Activated naive CD4-positive, alpha-beta T cell treated with anti-CD3 and anti-CD28 coated beads, Interleukin-2, amount 10 ng/mL, durations not matched to agents 7 days and 5 days (primary cell): ENCODE results near the gene MYO7B.

Source experiments
- CTCF ChIA-PET: fragments of 350-600 bp; sonication (Branson Sonifier 250); formaldehyde crosslinking; loops from one replicate; lab custom pipeline; 2021; ENCODE audit warnings: antibody characterized with exemption; lab: Charles Lee
- DNase-seq: peaks from one replicate; pipeline ENCODE4 v3.0.0-alpha.2; 2020
- H3K27ac Mint-ChIP-seq: one replicate; pipeline ENCODE4 v1.8.0; 2021; ENCODE audit warnings: mild to moderate bottlenecking, moderate library complexity, mixed read lengths
- H3K27me3 Mint-ChIP-seq: one replicate; pipeline ENCODE4 v1.8.0; 2021; ENCODE audit warnings: mild to moderate bottlenecking, mixed read lengths
- H3K36me3 Mint-ChIP-seq: one replicate; pipeline ENCODE4 v1.8.0; 2021; ENCODE audit warnings: mixed read lengths
- H3K4me1 Mint-ChIP-seq: one replicate; pipeline ENCODE4 v1.8.0; 2021; ENCODE audit warnings: mixed read lengths
- H3K4me3 Mint-ChIP-seq: one replicate; pipeline ENCODE4 v1.8.0; 2021; ENCODE audit warnings: mild to moderate bottlenecking, moderate library complexity, mixed read lengths
- H3K9me3 Mint-ChIP-seq: one replicate; pipeline ENCODE4 v1.8.0; 2021; ENCODE audit warnings: mixed read lengths

Gene MYO7B

GRCh38 chr2:127655209-127656073, 120.0 kb downstream of the MYO7B start:
- CTCF ChIA-PET, result no interaction called here

DNA sequence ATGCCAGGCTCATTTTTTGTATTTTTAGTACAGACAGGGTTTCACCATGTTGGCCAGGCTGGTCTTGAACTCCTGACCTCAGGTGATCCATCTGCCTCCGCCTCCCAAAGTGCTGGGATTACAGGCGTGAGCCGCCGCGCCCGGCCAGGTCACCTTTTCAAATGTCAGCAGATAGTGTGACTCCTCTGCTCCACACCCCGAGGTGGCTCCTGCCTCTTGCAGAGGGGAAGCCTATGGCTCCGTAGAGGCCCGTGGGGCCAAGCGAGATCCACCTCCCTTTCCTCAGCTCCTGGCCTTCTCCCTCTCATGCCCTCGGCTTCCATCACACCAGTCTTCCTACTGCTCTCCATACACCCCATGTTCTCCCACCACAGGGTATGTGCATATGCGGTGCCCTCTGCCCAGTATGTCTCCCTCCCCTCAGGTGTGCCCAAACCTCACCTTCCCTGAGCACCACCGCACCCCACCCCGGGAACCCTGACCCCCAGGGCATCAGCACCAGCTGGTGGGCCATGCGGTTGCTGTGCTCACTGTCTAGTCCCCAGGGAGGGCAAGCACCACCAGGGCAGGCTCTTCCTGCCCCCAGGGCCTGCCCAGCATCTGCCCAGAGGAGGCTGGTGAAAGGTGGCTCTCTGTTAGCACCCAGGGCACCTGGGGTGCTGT, 121.2 kb downstream of the MYO7B start:
- peaks cover 61% of the 10 kb centered on the region for H3K27me3 Mint-ChIP-seq
- H3K27ac Mint-ChIP-seq, result no peak overlapping the region
- H3K4me3 Mint-ChIP-seq, result no peak overlapping the region
- H3K36me3 Mint-ChIP-seq, result no peaks in the 10 kb centered on the region
- CTCF ChIA-PET, result no interaction called here
- H3K4me1 Mint-ChIP-seq, result peaks cover 2% of the 10 kb centered on the region
- no peak for DNase-seq
- H3K9me3 Mint-ChIP-seq, result no peaks in the 10 kb centered on the region

More at GRCh38 chr2:127655209-127656073, 120.0 kb downstream of the MYO7B start:
- no peaks in the 10 kb centered on the region for H3K36me3 Mint-ChIP-seq
- no peak overlapping the region for H3K27ac Mint-ChIP-seq
- H3K9me3 Mint-ChIP-seq, result no peaks in the 10 kb centered on the region
- peaks cover 2% of the 10 kb centered on the region for H3K4me1 Mint-ChIP-seq
- DNase-seq, result no peak
- H3K27me3 Mint-ChIP-seq, result peaks cover 54% of the 10 kb centered on the region
- no peak overlapping the region for H3K4me3 Mint-ChIP-seq

DNA sequence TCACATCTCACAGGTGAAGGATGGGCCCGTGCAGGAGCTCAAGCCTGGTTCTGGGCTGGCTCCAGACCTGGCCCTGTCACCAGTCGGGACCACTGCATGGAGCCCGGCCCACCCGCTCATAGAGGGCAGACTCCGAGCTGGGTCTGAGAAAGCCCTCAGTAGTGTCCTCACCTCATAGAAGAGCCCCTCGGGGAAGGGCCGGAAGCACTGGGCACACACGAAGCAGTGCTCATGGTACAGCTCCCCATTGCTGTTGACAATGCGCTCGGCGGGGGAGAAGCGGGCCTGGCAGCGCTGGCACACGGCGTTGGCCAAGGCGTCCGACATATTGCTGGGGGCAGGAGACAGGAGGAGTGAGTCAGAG, 121.7 kb downstream of the MYO7B start:
- CTCF ChIA-PET, result no interaction called here
- H3K27me3 Mint-ChIP-seq, result peaks cover 63% of the 10 kb centered on the region
- no peak for DNase-seq

DNA sequence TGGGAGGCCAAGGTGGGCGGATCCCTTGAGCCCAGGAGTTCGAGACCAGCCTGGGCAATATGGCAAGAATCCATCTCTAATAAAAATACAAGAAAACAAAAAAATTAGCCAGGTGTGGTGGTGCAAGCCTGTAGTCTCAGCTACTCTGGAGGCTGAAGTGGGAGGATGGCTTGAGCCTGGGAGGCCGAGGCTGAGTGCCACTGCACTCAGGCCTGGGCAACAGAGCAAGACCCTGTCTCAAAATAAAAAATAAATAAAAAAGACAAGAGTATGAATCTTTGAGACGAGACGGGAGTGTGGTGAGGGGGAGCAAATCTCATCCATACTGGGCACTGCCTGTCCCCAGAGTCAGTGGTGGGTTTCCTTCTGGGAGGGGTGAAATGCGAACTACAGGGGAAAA, 122.7 kb downstream of the MYO7B start:
- CTCF ChIA-PET, result interaction anchor here (0.5 to 1.0 kb wide), 2 partner anchors 8 to 511 kb away, joined by 3 to 4 read pairs; no protein-coding TSS in a partner anchor
- no peak for DNase-seq
- Mint-ChIP-seq H3K9me3 (no peaks in the 10 kb centered on the region), H3K36me3 (no peaks in the 10 kb centered on the region), H3K4me3 (no peak overlapping the region), H3K27me3 (peaks cover 64% of the 10 kb centered on the region), H3K27ac (no peak overlapping the region), H3K4me1 (peaks cover 2% of the 10 kb centered on the region)

More for the DNA sequence above, 121.7 kb downstream of the MYO7B start:
- Mint-ChIP-seq H3K27ac (no peak overlapping the region), H3K4me1 (peaks cover 2% of the 10 kb centered on the region), H3K9me3 (no peaks in the 10 kb centered on the region), H3K4me3 (no peak overlapping the region), H3K36me3 (no peaks in the 10 kb centered on the region)

DNA sequence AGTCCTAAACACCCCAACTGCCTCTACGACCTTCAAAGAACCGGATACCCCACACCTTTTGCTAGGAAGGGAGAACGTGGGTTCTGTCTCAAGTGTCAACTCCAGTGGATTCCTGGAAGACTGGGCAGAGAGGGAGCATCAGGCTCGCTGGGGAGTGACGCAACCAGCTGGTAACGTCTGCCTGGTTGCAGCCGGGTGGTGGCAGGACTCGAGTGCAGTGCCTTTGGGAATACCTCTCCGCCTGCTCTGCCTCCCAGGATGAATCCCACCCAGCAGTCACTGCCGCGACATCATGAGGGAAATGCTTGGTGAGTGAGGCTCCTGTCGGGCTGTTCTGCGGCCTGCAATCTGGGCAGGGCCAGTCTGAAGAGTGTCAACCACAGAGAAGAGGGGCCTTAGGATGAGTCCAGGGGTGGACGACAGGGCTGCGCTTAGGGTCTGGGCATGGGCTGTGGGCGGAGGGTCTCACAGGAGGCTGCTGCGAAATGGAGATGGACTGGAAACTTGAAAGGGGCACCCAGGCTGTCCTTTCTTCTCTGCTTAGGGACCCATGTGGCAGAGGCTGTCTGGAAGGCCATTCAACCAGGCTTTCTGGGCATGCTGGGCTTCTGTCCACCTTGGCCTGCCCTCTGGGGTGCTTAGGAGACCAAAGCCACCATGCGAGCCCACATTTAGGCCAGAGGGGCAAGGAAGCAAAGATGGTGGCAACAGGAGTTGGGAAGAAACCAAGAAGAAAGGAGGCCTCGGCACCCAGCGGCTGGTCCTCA, 123.3 kb downstream of the MYO7B start:
- Mint-ChIP-seq H3K36me3 (no peaks in the 10 kb centered on the region), H3K27me3 (peaks cover 64% of the 10 kb centered on the region), H3K4me1 (peaks cover 2% of the 10 kb centered on the region), H3K9me3 (no peaks in the 10 kb centered on the region), H3K27ac (no peak overlapping the region), H3K4me3 (no peak overlapping the region)
- CTCF ChIA-PET, result interaction anchor here (1.0 kb wide), 1 partner anchor 9 kb away, joined by 4 read pairs; no protein-coding TSS in a partner anchor
- no peak for DNase-seq

- H3K4me1 Mint-ChIP-seq, result peaks cover 2% of the 10 kb centered on the region
- CTCF ChIA-PET, result no interaction called here
- no peak overlapping the region for H3K27ac Mint-ChIP-seq
- H3K4me3 Mint-ChIP-seq, result no peak overlapping the region
- DNase-seq, result no peak
- H3K36me3 Mint-ChIP-seq, result no peaks in the 10 kb centered on the region
- H3K9me3 Mint-ChIP-seq, result no peaks in the 10 kb centered on the region
- peaks cover 66% of the 10 kb centered on the region for H3K27me3 Mint-ChIP-seq
Measured at GRCh38 chr2:127659408-127660290, 124.2 kb downstream of the MYO7B start.

- no peak overlapping the region for H3K4me3 Mint-ChIP-seq
- H3K27ac Mint-ChIP-seq, result no peak overlapping the region
- peaks cover 66% of the 10 kb centered on the region for H3K27me3 Mint-ChIP-seq
- CTCF ChIA-PET, result no interaction called here
- no peak for DNase-seq
- H3K4me1 Mint-ChIP-seq, result peaks cover 2% of the 10 kb centered on the region
- no peaks in the 10 kb centered on the region for H3K9me3 Mint-ChIP-seq
- no peaks in the 10 kb centered on the region for H3K36me3 Mint-ChIP-seq
Measured at GRCh38 chr2:127660291-127660578, 124.8 kb downstream of the MYO7B start.

DNA sequence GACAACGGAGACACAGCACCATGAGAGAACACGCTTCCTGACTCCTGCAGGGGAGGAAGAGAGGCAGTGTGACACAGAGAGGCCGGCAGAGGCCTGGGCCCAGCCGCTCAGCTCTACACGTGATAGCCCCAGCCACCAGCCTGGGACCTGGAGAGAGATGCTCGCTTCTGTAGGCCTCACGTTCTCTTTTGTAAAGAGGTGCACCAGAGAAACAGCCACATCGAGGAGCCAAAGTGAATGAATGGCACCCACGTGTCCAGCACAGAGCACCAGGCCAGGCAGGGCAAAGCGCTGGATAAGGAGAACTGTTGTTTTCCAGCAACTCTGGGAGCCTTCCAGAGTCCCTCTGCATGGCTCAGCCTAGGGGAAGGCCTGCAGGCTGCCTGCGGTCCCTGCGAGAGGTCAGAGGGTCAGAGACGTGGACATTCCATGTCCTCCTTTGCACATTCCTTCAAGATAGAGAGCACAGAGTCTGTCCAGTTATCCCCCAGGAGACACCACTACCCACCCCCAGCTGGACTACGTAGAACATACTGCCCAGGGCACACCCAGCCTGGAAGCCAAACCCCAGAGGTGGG, 125.7 kb downstream of the MYO7B start:
- CTCF ChIA-PET, result no interaction called here
- no peak for DNase-seq
- peaks cover 66% of the 10 kb centered on the region for H3K27me3 Mint-ChIP-seq
- H3K4me3 Mint-ChIP-seq, result no peak overlapping the region
- H3K27ac Mint-ChIP-seq, result no peak overlapping the region
- H3K4me1 Mint-ChIP-seq, result peaks cover 2% of the 10 kb centered on the region
- no peaks in the 10 kb centered on the region for H3K9me3 Mint-ChIP-seq
- H3K36me3 Mint-ChIP-seq, result no peaks in the 10 kb centered on the region

GRCh38 chr2:127661949-127662510, 126.5 kb downstream of the MYO7B start:
- peaks cover 2% of the 10 kb centered on the region for H3K4me1 Mint-ChIP-seq
- H3K27me3 Mint-ChIP-seq, result peaks cover 73% of the 10 kb centered on the region
- no peak overlapping the region for H3K27ac Mint-ChIP-seq
- CTCF ChIA-PET, result interaction anchor here (1.4 kb wide), 1 partner anchor 12 kb away, joined by 3 read pairs; no protein-coding TSS in a partner anchor
- DNase-seq, result no peak
- H3K9me3 Mint-ChIP-seq, result no peaks in the 10 kb centered on the region
- H3K4me3 Mint-ChIP-seq, result no peak overlapping the region
- no peaks in the 10 kb centered on the region for H3K36me3 Mint-ChIP-seq

DNA sequence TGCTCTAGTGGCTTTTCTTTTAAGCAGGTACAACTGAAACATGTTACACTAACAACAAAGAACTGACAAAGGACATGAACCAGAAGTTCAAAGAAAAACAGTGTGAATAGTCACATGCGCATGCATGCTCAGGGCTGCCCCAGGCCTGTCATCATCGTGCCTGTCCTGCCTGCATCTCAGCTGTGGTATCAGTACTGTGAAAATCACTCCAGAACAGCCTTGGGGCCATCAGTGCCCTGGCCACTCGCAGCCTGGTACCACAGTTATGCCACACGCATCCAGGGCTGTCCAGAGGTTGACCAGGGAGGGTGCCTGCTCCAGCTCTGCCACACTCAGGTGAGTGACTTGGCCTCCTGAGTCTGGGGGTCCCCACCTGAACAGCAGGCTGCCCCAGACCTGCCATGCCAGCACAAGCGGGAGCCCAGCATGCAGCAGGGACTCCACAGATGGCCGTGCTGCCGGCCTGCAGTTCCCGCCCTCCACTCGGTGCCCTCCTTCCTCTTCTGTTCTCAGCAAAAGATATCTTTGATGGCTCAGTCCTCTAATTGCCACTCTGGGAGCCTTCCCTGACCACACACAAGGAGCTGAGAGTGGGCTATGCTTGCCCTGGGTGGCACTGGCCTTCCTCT, 127.6 kb downstream of the MYO7B start:
- no peak overlapping the region for H3K4me3 Mint-ChIP-seq
- H3K9me3 Mint-ChIP-seq, result no peaks in the 10 kb centered on the region
- peaks cover 75% of the 10 kb centered on the region for H3K27me3 Mint-ChIP-seq
- DNase-seq, result peak; percentile 15
- peaks cover 2% of the 10 kb centered on the region for H3K4me1 Mint-ChIP-seq
- no peaks in the 10 kb centered on the region for H3K36me3 Mint-ChIP-seq
- H3K27ac Mint-ChIP-seq, result no peak overlapping the region
- CTCF ChIA-PET, result interaction anchor here (1.4 kb wide), 1 partner anchor 13 kb away, joined by 3 read pairs; no protein-coding TSS in a partner anchor

DNA sequence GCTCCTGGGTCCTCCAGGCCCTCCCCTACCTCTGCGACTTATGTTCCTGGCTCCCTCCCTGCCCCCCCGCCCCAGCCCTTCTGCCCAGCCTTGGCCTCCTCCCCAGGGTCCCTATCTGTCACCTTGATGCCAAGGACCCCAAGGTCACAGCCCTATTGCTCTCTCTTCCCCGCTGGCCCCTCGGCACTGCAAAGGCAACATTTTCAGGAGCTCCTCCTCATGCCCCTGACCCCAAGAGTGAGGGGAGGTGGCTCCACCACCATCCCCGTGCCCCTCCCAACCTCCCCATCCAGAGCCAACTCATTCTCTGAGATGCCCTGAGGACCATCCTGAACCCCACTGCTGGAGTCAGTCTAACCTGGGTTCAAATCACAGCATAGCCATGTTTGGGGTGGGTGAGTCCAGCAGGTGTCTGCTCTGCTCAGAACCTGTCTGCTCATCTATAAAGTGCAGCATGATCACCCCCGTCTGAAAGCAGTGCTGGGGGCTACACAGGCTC, 128.1 kb downstream of the MYO7B start:
- Mint-ChIP-seq H3K27me3 (peaks cover 75% of the 10 kb centered on the region), H3K27ac (no peak overlapping the region), H3K4me3 (no peak overlapping the region), H3K4me1 (peaks cover 2% of the 10 kb centered on the region), H3K36me3 (no peaks in the 10 kb centered on the region), H3K9me3 (no peaks in the 10 kb centered on the region)
- DNase-seq, result peak; percentile 16
- CTCF ChIA-PET, result interaction anchor here (1.5 kb wide), 1 partner anchor 14 kb away, joined by 3 read pairs; no protein-coding TSS in a partner anchor

DNA sequence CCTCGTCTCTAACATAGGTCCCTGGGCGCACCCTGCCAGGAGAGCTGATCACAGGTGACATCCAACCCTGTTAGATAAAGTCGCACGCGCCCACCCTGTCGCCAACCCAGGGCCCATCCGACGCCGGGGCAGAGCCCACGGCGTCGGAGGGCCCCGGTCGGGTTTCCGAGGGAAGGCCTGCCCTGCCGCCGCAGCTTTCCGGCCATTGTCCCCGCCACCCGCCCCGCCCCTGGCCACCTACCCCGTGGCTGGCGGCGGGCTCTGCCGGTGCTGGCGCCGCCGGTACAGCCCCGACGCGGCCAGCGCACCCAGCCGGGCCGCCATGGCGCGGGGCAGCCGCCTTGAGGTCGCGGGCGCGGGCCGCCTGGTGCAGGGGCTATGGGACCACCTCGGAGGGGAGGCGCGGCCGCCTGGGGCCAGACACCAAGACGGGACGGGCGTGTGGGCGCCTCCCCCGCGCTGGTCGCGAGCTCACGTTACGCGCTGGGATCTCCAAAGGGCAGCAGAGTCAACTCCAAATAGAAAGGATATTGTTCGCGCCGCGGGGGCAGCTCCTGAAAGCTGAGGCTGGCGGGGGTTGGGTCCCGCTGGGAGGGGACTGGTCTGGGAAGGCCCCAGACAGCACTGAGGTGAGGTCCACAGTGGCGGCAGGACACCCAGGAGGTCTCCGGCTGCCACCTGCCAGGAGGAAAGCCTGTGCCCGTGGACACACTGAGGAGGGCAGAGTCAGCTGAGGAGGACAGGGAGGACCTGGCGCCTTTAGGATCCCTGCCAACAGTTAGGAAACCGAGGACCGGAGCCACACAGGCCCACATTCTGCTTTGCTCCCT, 128.8 kb downstream of the MYO7B start:
- CTCF ChIA-PET, result interaction anchor here (1.1 to 1.5 kb wide), 2 partner anchors 14 to 73 kb away, joined by 3 read pairs; no protein-coding TSS in a partner anchor
- Mint-ChIP-seq H3K4me3 (no peak overlapping the region), H3K9me3 (no peaks in the 10 kb centered on the region), H3K27me3 (peaks cover 77% of the 10 kb centered on the region), H3K27ac (no peak overlapping the region), H3K36me3 (no peaks in the 10 kb centered on the region), H3K4me1 (peaks cover 2% of the 10 kb centered on the region)
- peak; percentile 14 for DNase-seq
